ENCODE data around the gene FAM25A. TPM values are rescaled to one million over a fixed set of nuclear protein-coding genes. Genes with fewer than 3 reads are reported as not detected.
"Not testable (repeated sequence)": the region's sequence is repeated elsewhere in the genome, so short reads cannot be mapped to it uniquely, and the experiment has no call there.

Gene FAM25A
- total RNA-seq, 1 experiment from 2014 or later = 11.4 TPM

GRCh38 chr10:86988520-86988919, 31.6 kb upstream of the FAM25A start:
- no peaks in the 10 kb centered on the region for H3K9me3 ChIP-seq (ENCODE audit: insufficient read depth, low read depth)
- no peak overlapping the region for H2AFZ ChIP-seq
- TF ChIP-seq, protein P1, sequence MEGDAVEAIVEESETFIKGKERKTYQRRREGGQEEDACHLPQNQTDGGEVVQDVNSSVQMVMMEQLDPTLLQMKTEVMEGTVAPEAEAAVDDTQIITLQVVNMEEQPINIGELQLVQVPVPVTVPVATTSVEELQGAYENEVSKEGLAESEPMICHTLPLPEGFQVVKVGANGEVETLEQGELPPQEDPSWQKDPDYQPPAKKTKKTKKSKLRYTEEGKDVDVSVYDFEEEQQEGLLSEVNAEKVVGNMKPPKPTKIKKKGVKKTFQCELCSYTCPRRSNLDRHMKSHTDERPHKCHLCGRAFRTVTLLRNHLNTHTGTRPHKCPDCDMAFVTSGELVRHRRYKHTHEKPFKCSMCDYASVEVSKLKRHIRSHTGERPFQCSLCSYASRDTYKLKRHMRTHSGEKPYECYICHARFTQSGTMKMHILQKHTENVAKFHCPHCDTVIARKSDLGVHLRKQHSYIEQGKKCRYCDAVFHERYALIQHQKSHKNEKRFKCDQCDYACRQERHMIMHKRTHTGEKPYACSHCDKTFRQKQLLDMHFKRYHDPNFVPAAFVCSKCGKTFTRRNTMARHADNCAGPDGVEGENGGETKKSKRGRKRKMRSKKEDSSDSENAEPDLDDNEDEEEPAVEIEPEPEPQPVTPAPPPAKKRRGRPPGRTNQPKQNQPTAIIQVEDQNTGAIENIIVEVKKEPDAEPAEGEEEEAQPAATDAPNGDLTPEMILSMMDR (conservative IDR thresholded peaks at IDR 0.05) = no peak
- TF ChIP-seq EZH2 (IDR thresholded peaks at IDR 0.05; ENCODE audit: low read depth) = no peak
- no peak overlapping the region for H3K4me3 ChIP-seq
- H3K36me3 ChIP-seq (ENCODE audit: low read depth) = no peaks in the 10 kb centered on the region
- H3K27me3 ChIP-seq (ENCODE audit: insufficient read depth, low read depth) = no peaks in the 10 kb centered on the region
- intact Hi-C loops (cut with micrococcal nuclease; ENCODE audit: unreplicated experiment) = no loop called here
- ChIA-PET POLR2A (ENCODE audit: unreplicated experiment) (no interaction called here), CTCF (no interaction called here)
- no peak for DNase-seq
- no peaks in the 10 kb centered on the region for H3K79me2 ChIP-seq (ENCODE audit: low read depth)
- no peaks in the 10 kb centered on the region for H4K20me1 ChIP-seq (ENCODE audit: insufficient read depth)
- BruUV-seq (replicated peaks) = no TSS peak
- H3K27ac ChIP-seq = no peak overlapping the region
- H3F3A ChIP-seq (ENCODE audit: insufficient read depth, low read depth) = no peaks in the 10 kb centered on the region
- no peaks in the 10 kb centered on the region; the same call in 1 of the 2 replicates for H3K4me1 ChIP-seq (replicated peaks; ENCODE audit: insufficient read depth)
- H3K9me2 ChIP-seq (ENCODE audit: insufficient read depth) = no peaks in the 10 kb centered on the region
- 0 out of 2 replicates have a peak overlapping the region, but pooled peaks have one; percentile 10 for H3K4me2 ChIP-seq

GRCh38 chr10:86991362-86991761, 28.7 kb upstream of the FAM25A start:
- H4K20me1 ChIP-seq (ENCODE audit: insufficient read depth); intact Hi-C loops (cut with micrococcal nuclease; ENCODE audit: unreplicated experiment); H3K79me2 ChIP-seq (ENCODE audit: low read depth); H3K9me3 ChIP-seq (ENCODE audit: insufficient read depth, low read depth); H3K27me3 ChIP-seq (ENCODE audit: insufficient read depth, low read depth); H3K4me1 ChIP-seq (replicated peaks; ENCODE audit: insufficient read depth); H3F3A ChIP-seq (ENCODE audit: insufficient read depth, low read depth); H3K9me2 ChIP-seq (ENCODE audit: insufficient read depth); H3K27ac ChIP-seq; H3K4me3 ChIP-seq; H2AFZ ChIP-seq; BruUV-seq (replicated peaks); H3K36me3 ChIP-seq (ENCODE audit: low read depth); POLR2A ChIA-PET (ENCODE audit: unreplicated experiment); CTCF ChIA-PET; DNase-seq; H3K4me2 ChIP-seq: not testable (repeated sequence)

GRCh38 chr10:86992456-86992855, 27.6 kb upstream of the FAM25A start:
- H3K79me2 ChIP-seq (ENCODE audit: low read depth) = no peaks in the 10 kb centered on the region
- H3K27me3 ChIP-seq (ENCODE audit: insufficient read depth, low read depth) = no peaks in the 10 kb centered on the region
- CTCF ChIA-PET = no interaction called here
- H3K4me3 ChIP-seq = no peak overlapping the region
- no peaks in the 10 kb centered on the region for H3K36me3 ChIP-seq (ENCODE audit: low read depth)
- intact Hi-C loops (cut with micrococcal nuclease; ENCODE audit: unreplicated experiment) = no loop called here
- no peak overlapping the region for H2AFZ ChIP-seq
- H3K27ac ChIP-seq = no peak overlapping the region
- no peaks in the 10 kb centered on the region for H3K9me3 ChIP-seq (ENCODE audit: insufficient read depth, low read depth)
- no peaks in the 10 kb centered on the region for H4K20me1 ChIP-seq (ENCODE audit: insufficient read depth)
- DNase-seq = no peak
- POLR2A ChIA-PET (ENCODE audit: unreplicated experiment) = no interaction called here
- TF ChIP-seq EZH2 (IDR thresholded peaks at IDR 0.05; ENCODE audit: low read depth) = no peak
- TF ChIP-seq, protein P1 (conservative IDR thresholded peaks at IDR 0.05) = no peak
- no peak overlapping the region for H3K4me2 ChIP-seq
- H3F3A ChIP-seq (ENCODE audit: insufficient read depth, low read depth) = no peaks in the 10 kb centered on the region
- no peaks in the 10 kb centered on the region for H3K9me2 ChIP-seq (ENCODE audit: insufficient read depth)
- no TSS peak for BruUV-seq (replicated peaks)
- H3K4me1 ChIP-seq (replicated peaks; ENCODE audit: insufficient read depth) = no peaks in the 10 kb centered on the region; the same call in 1 of the 2 replicates

DNA sequence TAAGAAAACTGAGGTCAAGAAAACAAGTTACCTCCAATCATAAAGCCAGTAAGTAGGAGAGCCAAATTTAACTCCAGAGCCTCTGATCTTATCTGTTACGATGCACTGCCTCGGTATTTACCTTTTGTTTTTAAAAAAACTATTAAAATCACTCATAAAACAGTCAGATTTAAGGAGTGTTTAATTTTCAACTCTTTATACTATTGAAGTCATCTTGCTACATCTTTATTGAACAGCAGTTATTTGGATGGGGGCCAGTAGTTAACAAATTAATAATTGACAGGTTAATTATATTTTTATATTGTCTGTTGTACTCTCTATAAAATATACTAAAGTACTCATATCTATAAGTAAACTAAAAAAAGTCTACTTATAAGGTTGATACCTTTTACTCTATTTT, 27.2 kb upstream of the FAM25A start:
- no peak for DNase-seq
- Histone ChIP-seq H3K27ac (no peak overlapping the region), H3K9me3 (ENCODE audit: insufficient read depth, low read depth) (no peaks in the 10 kb centered on the region), H3K4me3 (no peak overlapping the region), H3K9me2 (ENCODE audit: insufficient read depth) (no peaks in the 10 kb centered on the region), H3K27me3 (ENCODE audit: insufficient read depth, low read depth) (no peaks in the 10 kb centered on the region), H4K20me1 (ENCODE audit: insufficient read depth) (no peaks in the 10 kb centered on the region), H3K36me3 (ENCODE audit: low read depth) (no peaks in the 10 kb centered on the region), H3K79me2 (ENCODE audit: low read depth) (no peaks in the 10 kb centered on the region), H3K4me1 (replicated peaks; ENCODE audit: insufficient read depth) (no peaks in the 10 kb centered on the region; the same call in 1 of the 2 replicates), H3K4me2 (no peak overlapping the region), H3F3A (ENCODE audit: insufficient read depth, low read depth) (no peaks in the 10 kb centered on the region), H2AFZ (no peak overlapping the region)
- TF ChIP-seq EZH2 (IDR thresholded peaks at IDR 0.05; ENCODE audit: low read depth) = no peak
- ChIA-PET CTCF (no interaction called here), POLR2A (ENCODE audit: unreplicated experiment) (no interaction called here)
- intact Hi-C loops (cut with micrococcal nuclease; ENCODE audit: unreplicated experiment) = no loop called here
- no TSS peak for BruUV-seq (replicated peaks)

DNA sequence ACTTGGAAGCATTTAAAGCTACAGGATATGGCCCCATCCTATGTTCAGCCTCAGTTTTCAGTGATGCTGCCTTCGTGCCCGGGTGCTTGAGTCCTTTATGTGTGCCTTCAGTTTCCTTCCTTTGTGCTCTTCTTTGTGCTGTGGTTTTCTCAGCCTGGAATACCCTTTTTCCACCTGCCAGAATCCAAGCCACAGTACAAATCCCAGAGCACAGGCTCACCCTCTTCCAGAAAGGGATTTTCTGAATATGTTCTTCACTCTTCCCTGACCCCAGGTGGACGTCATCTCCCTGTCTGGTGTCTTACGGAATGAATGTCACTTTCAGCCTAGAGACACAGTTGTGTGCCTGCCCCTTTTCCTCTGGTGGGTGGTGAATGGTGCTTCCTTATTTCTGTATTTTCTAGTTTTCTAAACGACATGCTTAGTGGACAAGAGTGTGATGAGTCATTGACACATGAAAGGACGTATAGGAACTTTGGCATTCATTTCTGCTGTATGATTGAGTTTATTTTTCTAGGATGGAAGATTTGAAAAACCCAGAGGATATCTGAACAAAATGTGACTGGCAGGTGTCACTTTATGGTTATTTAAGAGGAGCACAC, 20.2 kb upstream of the FAM25A start:
- intact Hi-C loops (cut with micrococcal nuclease; ENCODE audit: unreplicated experiment); BruUV-seq (replicated peaks); CTCF ChIA-PET: not testable (repeated sequence)

More for the DNA sequence above, 20.2 kb upstream of the FAM25A start:
- H3K79me2 ChIP-seq (ENCODE audit: low read depth); H3K9me3 ChIP-seq (ENCODE audit: insufficient read depth, low read depth); H3F3A ChIP-seq (ENCODE audit: insufficient read depth, low read depth); H3K4me1 ChIP-seq (replicated peaks; ENCODE audit: insufficient read depth); H3K27me3 ChIP-seq (ENCODE audit: insufficient read depth, low read depth); H4K20me1 ChIP-seq (ENCODE audit: insufficient read depth); DNase-seq; H3K27ac ChIP-seq; H3K36me3 ChIP-seq (ENCODE audit: low read depth); H3K4me3 ChIP-seq; H3K4me2 ChIP-seq; H3K9me2 ChIP-seq (ENCODE audit: insufficient read depth); POLR2A ChIA-PET (ENCODE audit: unreplicated experiment); H2AFZ ChIP-seq: not testable (repeated sequence)
